HL-60 (cell line): ENCODE measurements around the gene SLC12A2.

ENCODE experiments used
- DNase-seq, 2 experiments: peaks; one replicate each; pipeline ENCODE4 v3.0.0-alpha.2; 2010 to 2020; ENCODE audit warnings: low read depth in 1 of 2, low spot score in 1 of 2
- H3K27ac ChIP-seq: fragments of 250-450 bp; sonication (Bioruptor Pico); replicated peaks from 2 replicates; pipeline ENCODE4 v1.5.1; 2020; ENCODE audit warnings: mild to moderate bottlenecking, moderate library complexity
- H3K27me3 ChIP-seq: fragments of 250-450 bp; sonication (Bioruptor Pico); 2 replicates; pipeline ENCODE4 v1.5.1; 2021; ENCODE audit warnings: mild to moderate bottlenecking, moderate library complexity; ENCODE audit not compliant: insufficient read depth, poor library complexity, severe bottlenecking
- H3K4me3 ChIP-seq: replicated peaks from 2 replicates; pipeline ENCODE4 v1.5.1; 2011; ENCODE audit warnings: mild to moderate bottlenecking, control low read depth, low read length; ENCODE audit not compliant: insufficient read depth
- GABPA ChIP-seq: IDR thresholded peaks from 2 replicates; pipeline ENCODE4 v1.6.1; 2012; ENCODE audit warnings: low read depth
- POLR2AphosphoS5 ChIP-seq: IDR thresholded peaks from 2 replicates; pipeline ENCODE4 v1.6.1; 2012; ENCODE audit warnings: low read depth
- SPI1 ChIP-seq: IDR thresholded peaks from 2 replicates; pipeline ENCODE4 v1.6.1; 2012; ENCODE audit warnings: low read depth, mild to moderate bottlenecking, borderline replicate concordance
- TF ChIP-seq, protein P1 (sequence below): IDR thresholded peaks from 2 replicates; pipeline ENCODE4 v1.6.1; 2012; ENCODE audit warnings: low read depth; ENCODE audit not compliant: insufficient replicate concordance
- TF ChIP-seq, protein P2 (sequence below): IDR thresholded peaks from one replicate; pipeline ENCODE4 v1.5.1; 2011; ENCODE audit warnings: low read length, control low read depth, inconsistent platforms; ENCODE audit not compliant: insufficient read depth

Gene SLC12A2

DNA sequence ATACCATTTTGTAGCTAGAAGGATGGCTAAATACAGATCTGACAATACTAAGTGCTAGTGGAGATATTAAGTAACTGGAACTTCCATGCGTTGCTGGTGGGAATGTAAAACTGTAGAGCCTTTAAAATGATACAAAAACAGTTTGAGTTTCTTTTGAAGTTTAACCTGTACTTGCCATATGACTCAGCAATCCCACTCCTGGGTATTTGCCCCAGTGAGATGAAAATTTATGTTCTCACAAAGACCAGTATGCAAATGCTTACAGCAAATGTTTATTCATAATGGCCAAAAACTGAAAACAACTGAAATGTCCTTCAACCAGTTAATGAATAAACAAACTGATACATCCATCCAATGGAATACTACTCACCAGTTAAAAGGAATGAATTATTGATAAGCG lies 137.3 kb downstream of the SLC12A2 start:
- Histone ChIP-seq H3K4me3 (no peak overlapping the region), H3K27me3 (no peaks in the 10 kb centered on the region), H3K27ac (no peak overlapping the region)
- DNase-seq, result no peak
- no peak for TF ChIP-seq SPI1
- TF ChIP-seq, protein P1, sequence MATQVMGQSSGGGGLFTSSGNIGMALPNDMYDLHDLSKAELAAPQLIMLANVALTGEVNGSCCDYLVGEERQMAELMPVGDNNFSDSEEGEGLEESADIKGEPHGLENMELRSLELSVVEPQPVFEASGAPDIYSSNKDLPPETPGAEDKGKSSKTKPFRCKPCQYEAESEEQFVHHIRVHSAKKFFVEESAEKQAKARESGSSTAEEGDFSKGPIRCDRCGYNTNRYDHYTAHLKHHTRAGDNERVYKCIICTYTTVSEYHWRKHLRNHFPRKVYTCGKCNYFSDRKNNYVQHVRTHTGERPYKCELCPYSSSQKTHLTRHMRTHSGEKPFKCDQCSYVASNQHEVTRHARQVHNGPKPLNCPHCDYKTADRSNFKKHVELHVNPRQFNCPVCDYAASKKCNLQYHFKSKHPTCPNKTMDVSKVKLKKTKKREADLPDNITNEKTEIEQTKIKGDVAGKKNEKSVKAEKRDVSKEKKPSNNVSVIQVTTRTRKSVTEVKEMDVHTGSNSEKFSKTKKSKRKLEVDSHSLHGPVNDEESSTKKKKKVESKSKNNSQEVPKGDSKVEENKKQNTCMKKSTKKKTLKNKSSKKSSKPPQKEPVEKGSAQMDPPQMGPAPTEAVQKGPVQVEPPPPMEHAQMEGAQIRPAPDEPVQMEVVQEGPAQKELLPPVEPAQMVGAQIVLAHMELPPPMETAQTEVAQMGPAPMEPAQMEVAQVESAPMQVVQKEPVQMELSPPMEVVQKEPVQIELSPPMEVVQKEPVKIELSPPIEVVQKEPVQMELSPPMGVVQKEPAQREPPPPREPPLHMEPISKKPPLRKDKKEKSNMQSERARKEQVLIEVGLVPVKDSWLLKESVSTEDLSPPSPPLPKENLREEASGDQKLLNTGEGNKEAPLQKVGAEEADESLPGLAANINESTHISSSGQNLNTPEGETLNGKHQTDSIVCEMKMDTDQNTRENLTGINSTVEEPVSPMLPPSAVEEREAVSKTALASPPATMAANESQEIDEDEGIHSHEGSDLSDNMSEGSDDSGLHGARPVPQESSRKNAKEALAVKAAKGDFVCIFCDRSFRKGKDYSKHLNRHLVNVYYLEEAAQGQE, result no peak
- no peak for TF ChIP-seq GABPA
- TF ChIP-seq, protein P2, sequence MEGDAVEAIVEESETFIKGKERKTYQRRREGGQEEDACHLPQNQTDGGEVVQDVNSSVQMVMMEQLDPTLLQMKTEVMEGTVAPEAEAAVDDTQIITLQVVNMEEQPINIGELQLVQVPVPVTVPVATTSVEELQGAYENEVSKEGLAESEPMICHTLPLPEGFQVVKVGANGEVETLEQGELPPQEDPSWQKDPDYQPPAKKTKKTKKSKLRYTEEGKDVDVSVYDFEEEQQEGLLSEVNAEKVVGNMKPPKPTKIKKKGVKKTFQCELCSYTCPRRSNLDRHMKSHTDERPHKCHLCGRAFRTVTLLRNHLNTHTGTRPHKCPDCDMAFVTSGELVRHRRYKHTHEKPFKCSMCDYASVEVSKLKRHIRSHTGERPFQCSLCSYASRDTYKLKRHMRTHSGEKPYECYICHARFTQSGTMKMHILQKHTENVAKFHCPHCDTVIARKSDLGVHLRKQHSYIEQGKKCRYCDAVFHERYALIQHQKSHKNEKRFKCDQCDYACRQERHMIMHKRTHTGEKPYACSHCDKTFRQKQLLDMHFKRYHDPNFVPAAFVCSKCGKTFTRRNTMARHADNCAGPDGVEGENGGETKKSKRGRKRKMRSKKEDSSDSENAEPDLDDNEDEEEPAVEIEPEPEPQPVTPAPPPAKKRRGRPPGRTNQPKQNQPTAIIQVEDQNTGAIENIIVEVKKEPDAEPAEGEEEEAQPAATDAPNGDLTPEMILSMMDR, result no peak
- TF ChIP-seq POLR2AphosphoS5, result no peak

DNA sequence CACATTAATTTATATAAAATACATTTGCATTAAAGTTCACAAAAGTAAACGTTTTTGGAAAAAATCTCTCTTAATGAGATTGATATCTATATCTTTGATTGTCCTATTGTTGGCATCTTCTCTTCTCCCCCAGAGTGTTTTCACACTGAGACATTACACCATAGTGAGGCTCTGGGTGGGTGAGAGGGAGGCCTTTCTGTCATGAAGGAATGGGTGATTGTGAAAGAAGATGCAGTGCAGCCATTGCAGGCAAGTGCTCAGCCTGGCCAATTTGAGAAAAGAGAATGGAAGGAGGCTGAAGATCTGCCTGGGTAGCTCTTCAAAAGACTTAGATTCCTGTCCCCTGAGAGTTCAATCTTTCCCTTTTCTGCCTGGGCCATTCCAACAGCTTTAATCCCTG lies 140.8 kb downstream of the SLC12A2 start:
- H3K27ac ChIP-seq, result no peak overlapping the region
- H3K27me3 ChIP-seq, result no peaks in the 10 kb centered on the region
- H3K4me3 ChIP-seq, result no peak overlapping the region
- DNase-seq, result no peak
- TF ChIP-seq SPI1 (no peak), POLR2AphosphoS5 (no peak), GABPA (no peak)
- TF ChIP-seq, protein P2, result no peak
- TF ChIP-seq, protein P1, result no peak

DNA sequence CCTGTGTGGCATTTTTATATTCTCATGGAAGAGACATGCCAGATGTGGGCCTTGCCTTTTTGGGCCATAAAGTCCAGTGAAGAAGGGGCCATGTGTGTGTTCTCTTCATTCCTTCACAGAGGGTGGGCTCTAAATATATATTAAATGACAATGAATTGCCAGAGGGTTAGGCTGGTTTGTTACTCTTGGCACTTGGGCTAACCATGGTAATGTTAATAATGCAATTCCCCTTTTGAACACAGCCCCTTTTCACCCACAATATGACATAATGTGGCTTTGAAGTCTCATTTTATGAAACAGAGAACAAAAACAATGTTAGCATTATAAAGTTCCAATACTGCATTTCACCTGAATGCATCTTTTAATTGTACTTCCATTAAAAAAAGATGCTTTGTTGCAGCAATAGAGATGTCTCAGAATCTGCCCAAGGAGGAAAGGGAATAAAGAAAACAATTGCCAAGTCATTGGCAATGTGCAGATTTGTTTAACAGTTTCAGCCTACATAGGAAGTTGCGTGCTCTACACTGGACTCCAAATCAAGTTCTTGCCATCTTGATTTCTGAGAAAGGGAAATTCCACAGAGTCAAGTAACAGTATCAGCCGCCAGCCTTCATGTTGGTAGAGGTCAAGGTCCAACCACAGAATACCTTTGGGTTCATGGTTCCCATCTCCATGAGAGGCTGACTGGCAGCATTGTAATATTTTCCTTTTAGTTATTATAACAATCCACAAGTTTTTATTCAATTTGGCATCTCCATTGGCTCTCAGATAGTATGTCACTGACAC lies 141.9 kb downstream of the SLC12A2 start:
- TF ChIP-seq POLR2AphosphoS5 (no peak), GABPA (no peak), SPI1 (no peak)
- TF ChIP-seq, protein P1, result no peak
- TF ChIP-seq, protein P2, result no peak
- no peak overlapping the region for H3K4me3 ChIP-seq
- H3K27me3 ChIP-seq, result no peaks in the 10 kb centered on the region
- H3K27ac ChIP-seq, result no peak overlapping the region
- DNase-seq, result no peak
